Natural killer cell treated with Interleukin-12 subunit alpha and Interleukin-12 subunit beta and Interleukin-15 and Interleukin-18, amount 100 ng/mL, for 72 hours (primary cell): Measurements from ENCODE around the gene COQ8B. TPM values are rescaled to one million over a fixed set of nuclear protein-coding genes. Genes with fewer than 3 reads are reported as not detected.
"Not testable (repeated sequence)": the region's sequence is repeated elsewhere in the genome, so short reads cannot be mapped to it uniquely, and the experiment has no call there.

Experiments
- ATAC-seq, 2 donors: fragments of 150-1000 bp; cut with Tn5 transposase in 1 of 2; sonication (Bioruptor Pico), chemical (Tn5 transposase) in 1 of 2; 2 replicates each; pipeline ENCODE4 v1.10.0; 2021
- DNase-seq: peaks from one replicate; pipeline ENCODE4 v3.0.0; 2022; ENCODE audit warnings: low spot score
- H3K27ac Mint-ChIP-seq, 2 donors: 1 replicate in 1 of 2; 2 replicates in 1 of 2; pipeline ENCODE4 v1.8.0; 2022; ENCODE audit warnings: mixed read lengths in 2 of 2, mild to moderate bottlenecking in 1 of 2, moderate library complexity in 1 of 2
- H3K27me3 Mint-ChIP-seq, 2 donors: 1 replicate in 1 of 2; 2 replicates in 1 of 2; pipeline ENCODE4 v1.8.0; 2022; ENCODE audit warnings: mixed read lengths in 2 of 2
- H3K36me3 Mint-ChIP-seq: one replicate; pipeline ENCODE4 v1.8.0; 2022; ENCODE audit warnings: mixed read lengths
- H3K4me1 Mint-ChIP-seq, 2 donors: 1 replicate in 1 of 2; 2 replicates in 1 of 2; pipeline ENCODE4 v1.8.0; 2022; ENCODE audit warnings: low read depth in 2 of 2, mixed read lengths in 2 of 2, mild to moderate bottlenecking in 1 of 2
- H3K4me3 Mint-ChIP-seq: one replicate; pipeline ENCODE4 v1.8.0; 2022; ENCODE audit warnings: mixed read lengths
- H3K9me3 Mint-ChIP-seq: 2 replicates; pipeline ENCODE4 v1.8.0; 2022; ENCODE audit warnings: mixed read lengths
- total RNA-seq, 2 donors: library from RNA; stranded (reverse); gene quantifications; one replicate each; pipeline ENCODE4 v1.2.3, GENCODE V29; 2022

COQ8B gene
- total RNA-seq, 2 donors from 2014 or later = 28.7 to 41.7 TPM

DNA sequence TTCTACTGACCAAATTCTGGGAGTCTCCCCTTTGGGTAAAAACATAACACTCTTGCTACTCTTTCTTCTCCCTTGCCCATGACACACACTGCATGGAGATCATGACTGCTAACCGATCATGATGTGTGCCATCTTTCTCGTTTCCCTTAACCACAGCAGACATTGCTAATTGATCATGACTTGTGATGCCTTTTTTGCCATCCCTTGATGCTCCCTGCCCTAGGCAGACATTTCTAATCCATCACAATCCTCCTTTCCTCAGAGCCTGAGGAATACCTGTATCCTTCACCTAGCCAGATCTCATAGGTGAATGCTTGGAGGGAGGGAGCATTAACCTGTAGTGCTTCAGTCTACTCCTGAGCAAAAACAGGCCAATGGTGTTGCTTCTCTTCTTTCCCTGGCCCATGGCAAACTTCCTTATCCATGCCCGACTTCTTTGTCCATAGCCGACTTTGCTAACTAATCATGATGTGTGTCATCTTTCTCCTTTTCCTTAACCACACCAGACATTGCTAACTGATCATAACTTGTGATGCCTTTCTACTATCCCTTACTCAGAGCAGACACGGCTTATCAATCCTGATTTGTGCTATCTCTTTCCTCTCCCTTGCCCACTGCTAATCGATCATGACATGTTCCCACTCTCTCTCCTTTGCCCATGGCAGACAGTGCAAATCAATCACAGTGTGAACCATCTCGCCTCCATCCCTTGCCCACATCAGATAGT is 44.0 kb downstream of the COQ8B start:
- peaks cover 5% of the 10 kb centered on the region for H3K36me3 Mint-ChIP-seq
- H3K27ac Mint-ChIP-seq = no peak overlapping the region
- H3K9me3 Mint-ChIP-seq = no peaks in the 10 kb centered on the region
- H3K4me3 Mint-ChIP-seq = no peak overlapping the region
- H3K4me1 Mint-ChIP-seq = peaks cover 0 to 6% of the 10 kb centered on the region in 2 donors
- H3K27me3 Mint-ChIP-seq = no peaks in the 10 kb centered on the region
- DNase-seq = no peak
- no peak for ATAC-seq

DNA sequence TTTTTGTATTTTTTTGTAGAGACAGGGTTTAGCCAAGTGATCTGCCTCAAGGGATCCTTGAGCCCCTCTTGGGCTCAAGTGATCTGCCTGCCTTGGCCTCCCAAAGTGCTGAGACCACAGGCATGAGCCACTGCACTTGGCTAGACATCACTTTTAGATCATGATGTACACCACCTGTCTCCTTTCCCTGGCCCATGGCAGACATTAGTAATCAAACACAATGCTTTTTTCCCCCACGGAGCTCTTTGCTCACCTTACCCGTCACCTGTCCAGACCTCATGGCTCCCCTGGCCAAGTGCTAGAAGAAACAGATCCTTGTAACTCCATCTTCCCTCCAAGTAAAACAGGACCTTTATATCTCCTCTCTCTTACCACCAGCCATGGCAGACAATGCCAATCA is 44.6 kb downstream of the COQ8B start:
- Mint-ChIP-seq H3K9me3 (no peaks in the 10 kb centered on the region), H3K27me3 (no peaks in the 10 kb centered on the region), H3K4me1 (peaks cover 0 to 6% of the 10 kb centered on the region in 2 donors), H3K4me3 (no peak overlapping the region), H3K27ac (no peak overlapping the region), H3K36me3 (peaks cover 5% of the 10 kb centered on the region)
- ATAC-seq (no peak), DNase-seq (no peak)

DNA sequence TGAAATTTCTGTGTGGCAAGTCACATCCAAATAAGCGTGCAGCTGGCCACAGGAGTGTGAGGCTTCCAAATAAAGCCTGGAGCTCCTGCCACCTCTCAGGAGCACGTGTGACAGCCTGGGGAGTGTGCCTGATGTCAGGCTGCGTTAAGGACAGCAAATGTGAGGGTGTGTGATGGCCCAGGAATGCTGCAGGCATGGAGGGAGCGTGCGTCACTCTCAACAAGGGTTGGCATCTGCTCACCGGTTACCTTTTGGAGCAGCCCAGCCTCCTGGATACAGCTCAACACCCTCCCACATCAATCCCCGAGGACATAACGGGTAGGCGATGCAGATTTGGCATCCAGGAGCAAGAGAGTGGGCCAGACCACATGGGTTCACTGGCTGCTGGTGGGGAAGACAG is 45.3 kb downstream of the COQ8B start:
- H3K36me3 Mint-ChIP-seq = peaks cover 5% of the 10 kb centered on the region
- H3K27me3 Mint-ChIP-seq = no peaks in the 10 kb centered on the region
- DNase-seq (no peak), ATAC-seq (no peak)
- no peak overlapping the region for H3K4me3 Mint-ChIP-seq
- H3K27ac Mint-ChIP-seq = no peak overlapping the region
- H3K4me1 Mint-ChIP-seq = peaks cover 0 to 6% of the 10 kb centered on the region in 2 donors
- no peaks in the 10 kb centered on the region for H3K9me3 Mint-ChIP-seq

DNA sequence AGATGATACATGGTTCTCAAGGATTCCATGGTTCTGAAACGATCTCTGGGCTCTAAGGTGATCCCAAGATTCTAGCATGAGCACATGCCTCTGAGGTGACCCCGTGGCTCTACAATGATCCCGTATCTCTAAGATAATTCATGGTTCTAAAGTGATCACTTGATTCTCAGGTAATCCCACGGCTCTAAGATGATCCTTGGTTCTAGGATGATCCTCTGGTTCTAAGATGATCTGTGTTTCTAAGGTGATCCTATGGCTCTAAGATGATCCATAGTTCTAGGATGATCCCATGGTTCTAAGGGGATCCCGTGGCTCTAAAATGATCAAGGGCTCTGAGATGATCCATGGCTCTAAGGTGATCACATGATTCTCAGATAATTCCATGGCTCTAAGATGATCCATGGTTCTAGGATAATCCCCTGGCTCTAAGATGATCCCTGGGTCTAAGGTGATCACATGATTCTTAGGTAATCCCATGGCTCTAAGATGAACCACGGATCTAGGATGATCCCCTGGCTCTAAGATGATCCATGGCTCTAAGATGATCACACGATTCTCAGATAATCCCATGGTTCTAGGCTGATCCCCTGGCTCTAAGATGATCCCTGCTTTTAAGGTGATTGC is 47.6 kb downstream of the COQ8B start:
- H3K4me1 Mint-ChIP-seq = peaks cover 0 to 3% of the 10 kb centered on the region in 2 donors
- no peak overlapping the region for H3K27ac Mint-ChIP-seq
- no peaks in the 10 kb centered on the region for H3K9me3 Mint-ChIP-seq
- no peak overlapping the region for H3K4me3 Mint-ChIP-seq
- ATAC-seq = no peak
- DNase-seq = no peak
- H3K36me3 Mint-ChIP-seq = peaks cover 5% of the 10 kb centered on the region
- H3K27me3 Mint-ChIP-seq = no peaks in the 10 kb centered on the region

DNA sequence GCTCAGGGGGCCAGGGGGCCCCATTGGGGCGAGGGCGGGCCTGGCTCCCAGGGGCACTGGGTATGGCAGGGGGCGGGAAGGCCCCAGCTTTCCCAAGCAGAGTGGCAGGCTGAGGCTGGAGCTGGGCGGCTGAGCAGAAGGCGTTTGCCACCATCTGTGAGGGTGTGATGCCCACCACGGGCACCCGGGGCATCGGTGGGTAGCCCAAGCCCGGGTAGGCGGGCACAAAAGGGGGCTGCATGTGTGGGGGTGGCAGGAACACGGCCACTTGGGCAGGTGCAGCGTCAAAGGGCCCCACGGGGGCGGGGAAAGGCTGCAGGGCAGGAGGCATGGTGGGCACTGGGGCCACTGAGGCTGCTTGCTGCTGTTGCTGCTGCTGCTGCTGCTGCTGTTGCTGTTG is 49.1 kb downstream of the COQ8B start:
- Mint-ChIP-seq H3K36me3 (peaks cover 5% of the 10 kb centered on the region), H3K9me3 (no peaks in the 10 kb centered on the region), H3K4me3 (no peak overlapping the region), H3K27me3 (no peaks in the 10 kb centered on the region), H3K4me1 (peaks cover 7 to 11% of the 10 kb centered on the region in 2 donors), H3K27ac (no peak overlapping the region)
- peak; percentile 45 for DNase-seq
- no peak for ATAC-seq

DNA sequence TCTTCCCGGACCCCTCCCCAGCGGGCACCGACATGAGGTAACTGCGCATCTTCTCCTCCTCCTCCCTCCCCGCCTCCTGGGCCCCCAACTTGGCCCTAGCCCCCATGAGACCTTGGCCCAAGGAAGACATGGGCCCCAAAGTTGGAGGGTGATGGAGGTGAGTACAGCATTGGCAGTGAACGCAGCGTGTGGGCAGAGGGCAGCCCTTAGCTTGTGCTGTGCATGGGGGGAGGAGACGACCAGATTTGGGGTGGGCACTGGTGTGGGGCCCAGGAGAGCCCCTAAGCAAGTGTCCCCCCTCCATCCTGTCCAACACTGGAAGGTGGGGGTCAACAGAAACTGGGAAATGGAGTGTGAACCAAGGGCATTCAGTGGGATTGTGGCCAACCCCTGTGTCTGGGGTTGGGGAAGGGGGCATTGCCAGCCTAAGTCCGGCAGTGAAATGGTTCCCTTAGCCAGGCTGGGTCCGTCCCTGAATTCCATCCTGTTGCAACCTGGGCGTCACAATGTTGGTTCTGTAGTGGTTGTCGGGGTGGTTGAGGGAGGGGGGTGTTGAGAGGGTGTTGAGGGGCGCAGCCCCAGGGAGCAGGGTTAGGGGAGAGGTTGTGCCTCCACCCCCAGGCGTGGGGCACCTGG is 49.8 kb downstream of the COQ8B start:
- Mint-ChIP-seq H3K27ac (no peak overlapping the region), H3K9me3 (no peaks in the 10 kb centered on the region), H3K27me3 (no peaks in the 10 kb centered on the region), H3K4me1 (peaks cover 7 to 11% of the 10 kb centered on the region in 2 donors), H3K36me3 (peaks cover 5% of the 10 kb centered on the region), H3K4me3 (no peak overlapping the region)
- ATAC-seq (no peak), DNase-seq (peak; percentile 45)

DNA sequence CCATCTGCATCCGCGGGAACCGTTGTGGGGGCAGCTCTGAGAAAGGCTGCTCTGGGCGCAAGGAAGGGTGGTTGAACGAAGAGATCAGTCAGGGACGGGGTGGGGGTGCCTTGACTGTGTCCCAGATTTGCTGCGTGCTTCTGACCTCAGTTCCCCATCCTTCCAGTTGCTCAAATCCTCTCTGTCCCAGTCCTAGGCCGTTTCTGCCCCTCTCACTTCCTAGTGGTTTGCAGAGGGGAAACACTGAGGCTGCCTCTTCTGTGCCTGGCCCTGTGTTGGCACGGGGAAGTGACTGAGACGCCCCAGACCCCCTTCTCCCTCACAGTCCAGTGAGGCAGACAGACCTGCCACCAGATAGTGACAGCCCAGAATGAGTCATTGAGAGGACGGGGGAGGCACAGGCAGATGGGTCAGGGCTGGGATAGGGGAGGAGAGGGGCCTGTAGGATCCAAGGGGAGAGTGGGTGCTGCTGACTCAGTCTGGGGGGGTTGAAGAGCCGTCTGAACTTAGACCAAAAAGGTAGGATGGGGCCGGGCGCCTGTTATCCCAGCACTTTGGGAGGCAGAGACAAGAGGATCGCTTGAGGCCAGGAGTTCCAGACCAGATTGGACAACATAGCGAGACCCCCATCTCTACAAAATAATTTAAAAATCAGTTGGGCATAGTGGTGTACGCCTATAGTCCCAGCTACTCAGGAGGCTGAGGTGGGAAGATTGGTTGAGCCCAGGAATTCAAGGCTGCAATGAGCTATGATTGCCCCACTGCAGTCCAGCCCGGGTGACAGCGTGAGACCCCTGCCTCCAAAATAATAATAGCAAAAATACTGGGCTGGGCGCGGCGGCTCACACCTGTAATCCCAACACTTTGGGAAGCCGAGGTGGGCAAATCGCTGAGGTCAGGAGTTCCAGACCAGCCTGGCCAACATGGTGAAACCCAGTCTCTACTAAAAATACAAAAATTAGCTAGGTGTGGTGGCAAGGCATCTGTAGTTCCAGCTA is 52.7 kb downstream of the COQ8B start:
- H3K36me3 Mint-ChIP-seq = peaks cover 2% of the 10 kb centered on the region

DNA sequence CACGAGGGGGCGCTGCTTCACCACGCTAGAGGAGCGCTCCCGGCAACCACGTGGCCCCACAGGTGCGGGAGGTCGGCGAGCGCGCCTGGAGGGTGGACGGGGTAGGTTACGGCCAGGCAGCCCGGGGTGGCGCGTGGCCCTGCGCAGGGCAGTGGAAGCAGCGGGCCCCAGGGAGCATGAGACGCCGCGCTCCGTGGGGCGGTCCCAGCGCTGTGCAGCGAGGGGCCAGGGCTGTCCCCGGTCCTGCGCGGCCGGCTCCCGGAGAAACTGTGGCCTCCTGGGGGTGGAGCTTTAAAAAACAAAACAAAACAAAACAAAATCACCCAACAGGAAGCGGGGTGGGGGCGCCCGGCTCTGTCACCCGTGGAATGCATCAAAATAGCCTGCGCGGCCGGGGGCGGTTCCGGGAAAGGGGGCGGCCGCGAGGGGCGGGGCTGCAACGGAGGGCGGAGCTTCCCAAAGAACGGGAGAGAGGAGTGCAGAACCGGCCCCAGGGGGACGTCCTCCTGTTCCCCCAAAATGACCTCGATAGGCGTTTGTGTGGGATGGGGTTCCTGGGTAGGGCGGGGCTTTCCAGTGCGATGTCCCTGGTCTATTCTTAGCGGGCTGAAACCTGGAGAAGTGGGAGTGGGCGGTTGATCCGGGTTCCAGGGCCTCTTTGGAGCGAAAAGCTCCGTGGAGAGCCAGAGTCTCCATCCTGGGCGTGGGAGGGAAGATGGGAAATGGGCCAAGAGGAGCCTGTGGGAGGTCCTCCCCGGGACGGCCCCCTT is 53.6 kb downstream of the COQ8B start:
- DNase-seq (peak; percentile 91), ATAC-seq (peak; percentile 93 to 94)
- H3K27ac Mint-ChIP-seq = peak overlapping the region; percentile 49 to 74
- H3K36me3 Mint-ChIP-seq = no peaks in the 10 kb centered on the region
- no peaks in the 10 kb centered on the region for H3K9me3 Mint-ChIP-seq
- H3K4me1 Mint-ChIP-seq = peaks cover 7 to 8% of the 10 kb centered on the region in 2 donors
- no peaks in the 10 kb centered on the region for H3K27me3 Mint-ChIP-seq
- H3K4me3 Mint-ChIP-seq = peak overlapping the region; percentile 75

More for the DNA sequence above, 52.7 kb downstream of the COQ8B start:
- no peak for ATAC-seq
- Mint-ChIP-seq H3K9me3 (no peaks in the 10 kb centered on the region), H3K4me3 (peak overlapping the region; percentile 75), H3K4me1 (peaks cover 7 to 8% of the 10 kb centered on the region in 2 donors), H3K27me3 (no peaks in the 10 kb centered on the region), H3K27ac (peak overlapping the region; percentile 49 to 74)
- peak; percentile 31 for DNase-seq

DNA sequence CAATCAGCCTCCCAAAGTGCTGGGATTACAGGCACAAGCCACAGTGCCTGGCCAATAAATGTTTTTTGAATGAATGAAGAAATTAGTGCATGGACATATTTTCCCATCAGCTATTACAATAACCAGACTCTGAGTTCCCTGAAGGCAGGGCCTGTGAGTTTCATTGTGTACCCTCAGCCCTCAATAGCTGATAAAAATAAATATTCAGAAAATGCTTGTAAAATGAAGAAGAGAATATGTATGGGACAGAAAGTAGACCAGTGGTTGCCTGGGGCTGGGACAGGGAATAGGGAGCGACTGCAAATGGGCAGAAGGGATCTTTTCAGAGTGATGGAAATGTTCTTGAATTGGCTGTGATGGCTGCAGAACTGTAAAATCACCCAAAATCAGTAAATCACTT is 55.1 kb downstream of the COQ8B start:
- DNase-seq (no peak), ATAC-seq (no peak)
- Mint-ChIP-seq H3K4me1 (peaks cover 7 to 8% of the 10 kb centered on the region in 2 donors), H3K36me3 (no peaks in the 10 kb centered on the region), H3K4me3 (no peak overlapping the region), H3K9me3 (no peaks in the 10 kb centered on the region), H3K27ac (no peak overlapping the region), H3K27me3 (no peaks in the 10 kb centered on the region)

DNA sequence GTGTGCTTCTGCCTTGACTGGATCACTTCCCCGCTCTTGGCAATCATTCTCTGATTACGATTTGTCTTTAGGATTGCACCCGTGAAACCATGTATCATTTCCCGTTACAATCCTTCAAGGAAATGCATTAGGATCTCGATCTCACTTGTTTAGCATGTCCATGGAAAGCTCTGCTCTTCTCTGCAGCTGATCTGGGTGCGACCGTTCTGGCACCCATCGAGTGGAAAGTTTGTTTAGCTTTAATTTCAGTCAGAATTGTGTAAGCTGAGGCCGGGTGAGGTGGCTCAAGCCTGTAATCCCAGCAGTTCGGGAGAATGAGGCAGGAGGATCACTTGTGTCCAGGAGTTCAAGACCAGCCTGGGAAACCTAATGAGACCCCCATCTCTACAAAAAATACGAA is 57.1 kb downstream of the COQ8B start:
- Mint-ChIP-seq H3K9me3 (no peaks in the 10 kb centered on the region), H3K4me3 (no peak overlapping the region), H3K27ac (no peak overlapping the region), H3K27me3 (no peaks in the 10 kb centered on the region), H3K36me3 (no peaks in the 10 kb centered on the region), H3K4me1 (peaks cover 7 to 8% of the 10 kb centered on the region in 2 donors)
- ATAC-seq (no peak), DNase-seq (no peak)

DNA sequence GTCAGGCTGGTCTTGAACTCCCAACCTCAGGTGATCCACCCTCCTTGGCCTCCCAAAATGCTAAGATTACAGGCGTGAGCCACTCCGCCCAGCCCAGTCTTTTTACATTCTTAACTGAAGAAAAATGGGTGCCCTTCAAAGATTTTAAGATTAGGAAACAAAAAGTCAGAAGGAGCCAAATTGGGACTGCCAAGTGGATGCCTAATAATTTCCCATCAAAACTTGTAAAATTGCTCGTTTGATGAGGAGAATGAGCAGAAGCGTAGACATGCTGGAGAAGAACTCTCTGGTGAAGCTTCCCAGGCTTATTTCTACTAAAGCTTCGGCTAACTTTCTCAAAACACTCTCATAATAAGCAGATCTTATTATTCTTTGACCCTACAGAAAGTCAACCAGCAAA is 57.6 kb downstream of the COQ8B start:
- DNase-seq (no peak), ATAC-seq (no peak)
- Mint-ChIP-seq H3K27ac (no peak overlapping the region), H3K36me3 (no peaks in the 10 kb centered on the region), H3K9me3 (no peaks in the 10 kb centered on the region), H3K4me3 (no peak overlapping the region), H3K27me3 (no peaks in the 10 kb centered on the region), H3K4me1 (peaks cover 7 to 8% of the 10 kb centered on the region in 2 donors)

DNA sequence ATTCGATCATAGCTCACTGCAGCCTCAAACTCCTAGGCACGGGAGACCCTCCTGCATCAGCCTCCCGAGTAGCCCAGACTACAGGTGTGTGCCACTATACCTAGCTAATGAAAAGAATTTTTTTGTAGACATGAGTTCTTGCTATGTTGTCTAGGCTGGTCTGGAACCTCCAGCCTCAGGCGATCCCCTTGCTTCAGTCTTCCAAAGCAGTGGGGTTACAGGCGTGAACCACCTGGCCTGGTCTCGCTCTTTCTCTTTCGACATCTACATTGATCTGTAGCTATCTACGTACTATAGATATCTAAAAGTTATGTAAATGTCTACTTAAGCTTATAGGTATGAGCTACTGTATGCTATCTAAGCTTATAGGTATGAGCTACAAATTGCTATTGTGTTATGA is 58.7 kb downstream of the COQ8B start:
- ATAC-seq (no peak), DNase-seq (no peak)
- Mint-ChIP-seq H3K4me1 (peaks cover 0 to 2% of the 10 kb centered on the region in 2 donors), H3K9me3 (no peaks in the 10 kb centered on the region), H3K27ac (no peak overlapping the region), H3K36me3 (no peaks in the 10 kb centered on the region), H3K27me3 (no peaks in the 10 kb centered on the region), H3K4me3 (no peak overlapping the region)

DNA sequence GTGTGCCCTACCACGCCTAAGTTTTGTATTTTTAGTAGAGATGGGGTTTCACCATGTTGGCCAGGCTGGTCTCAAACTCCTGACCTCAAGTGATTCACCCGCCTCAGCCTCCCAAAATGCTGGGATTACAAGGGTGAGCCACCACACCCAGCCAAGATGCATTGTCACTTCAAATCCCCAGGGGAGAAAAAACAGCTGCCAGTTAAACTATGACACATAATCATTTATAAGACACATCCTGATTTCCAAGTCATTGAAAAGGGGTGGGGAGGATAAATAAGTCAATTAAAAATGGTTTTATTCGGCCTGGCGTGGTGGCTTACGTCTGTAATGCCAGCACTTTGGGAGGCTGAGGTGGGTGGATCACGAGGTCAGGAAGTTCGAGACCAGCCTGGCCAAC is 61.0 kb downstream of the COQ8B start:
- H3K27me3 Mint-ChIP-seq, H3K36me3 Mint-ChIP-seq, DNase-seq, H3K9me3 Mint-ChIP-seq, H3K4me3 Mint-ChIP-seq, H3K27ac Mint-ChIP-seq, ATAC-seq, H3K4me1 Mint-ChIP-seq: not testable (repeated sequence)
